Right cardiac atrium (tissue), 5 donors: ENCODE results near the gene FOXP1. TPM values are rescaled to one million over a fixed set of nuclear protein-coding genes. Genes with fewer than 3 reads are reported as not detected.
A peak's percentile ranks its signal among the peaks of the same experiment; 100 is the strongest.

ENCODE experiments used
- ATAC-seq, 2 donors: fragments of 200-7000 bp; cut with Tn5 transposase; one replicate each; pipeline versions ENCODE4 v1.8.0 to v1.9.1; 2020; ENCODE audit warnings: moderate library complexity in 2 of 2, mild to moderate bottlenecking in 1 of 2
- DNase-seq, 3 donors: peaks; one replicate each; pipeline ENCODE4 v3.0.0-alpha.2; 2020
- H3K27ac ChIP-seq: one replicate; pipeline ENCODE4 v1.5.1; 2013; ENCODE audit warnings: mild to moderate bottlenecking, low read length, control low read depth, moderate library complexity
- H3K27me3 ChIP-seq: one replicate; pipeline ENCODE4 v1.6.1; 2013; ENCODE audit not compliant: control insufficient read depth, insufficient read depth
- H3K4me1 ChIP-seq: one replicate; pipeline ENCODE4 v1.6.1; 2013; ENCODE audit warnings: low read length; ENCODE audit not compliant: control insufficient read depth, insufficient read depth
- H3K4me3 ChIP-seq: one replicate; pipeline ENCODE4 v1.5.1; 2013; ENCODE audit warnings: low read length, control low read depth
- H3K9me3 ChIP-seq: one replicate; pipeline ENCODE4 v1.6.1; 2013; ENCODE audit warnings: low read length; ENCODE audit not compliant: control insufficient read depth
- WGBS: extraction: QIAGEN DNeasy Blood & Tissue Kit; methylation state at CpG from one replicate; pipeline ENCODE4 v1.1.7; 2013; 5-methylcytosine and 5-hydroxymethylcytosine counted together
- intact Hi-C, 4 donors: fragments of 100-400 bp; cut with DNase I; formaldehyde crosslinking; loops; one replicate each; pipeline versions ENCODE4 v1.11.0 to v1.14.0; 2022 to 2023
- polyA plus RNA-seq: library from polyadenylated mRNA; stranded (reverse); fragments of 200-250 nt; gene quantifications from one replicate; pipeline ENCODE4 v1.2.3, GENCODE V29; 2013
- total RNA-seq, 4 donors: library from RNA; stranded (reverse); fragmentation: NEBNext Ultra II Directional; extraction: Animal tissue kit (Norgen Biotek cat#: 25700); gene quantifications; one replicate each; pipeline ENCODE4 v1.2.1, GENCODE V29; 2021
- donor health status: healthy with polysubstance abuse.
- donor health status: DM: no; HTN: yes; CAD: no.
- donor health status: DM: no; HTN: no; CAD: no.
- donor health status: DM: no; HTN: yes; CAD: no; lungs with severe emphysema.
- donor health status: DM: yes; HTN: yes; CAD: no.

The FOXP1 gene
- total and polyA plus RNA-seq, 5 donors, result 13.6 to 63.4 (median 57.4) TPM

GRCh38 chr3:71587958-71588357, 4.4 kb upstream of the FOXP1 start:
- intact Hi-C loops, result loop anchor here in 1 of 4 donors (5.0 to 10.0 kb wide), 3 partner anchors 513 to 1036 kb away; no protein-coding TSS in a partner anchor
- H3K27ac ChIP-seq, result no peak overlapping the region

DNA sequence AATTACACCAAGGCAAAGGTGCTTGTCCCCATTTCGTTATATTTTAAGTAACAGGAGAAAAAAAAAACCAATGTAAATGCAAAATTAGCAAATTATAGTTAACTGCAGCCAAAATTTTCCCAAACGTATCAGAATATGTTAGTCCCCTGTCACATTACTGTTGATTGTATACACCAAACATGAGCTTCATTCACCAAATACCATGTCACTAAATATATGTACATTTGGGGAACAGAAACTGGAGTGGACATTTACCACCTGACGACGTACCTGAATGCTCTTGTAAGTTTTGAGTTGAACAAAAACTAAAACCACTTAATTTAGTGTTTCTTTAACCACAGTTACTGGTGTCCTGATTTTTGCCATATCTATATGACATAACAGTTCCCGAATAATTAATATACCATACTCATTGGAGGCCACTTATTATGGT, 3.3 kb upstream of the FOXP1 start:
- ATAC-seq, result no peak
- H3K9me3 ChIP-seq, result no peaks in the 10 kb centered on the region
- no peak for DNase-seq
- H3K4me1 ChIP-seq, result no peaks in the 10 kb centered on the region
- intact Hi-C loops, result loop anchor here in 1 of 4 donors (5.0 to 10.0 kb wide), 3 partner anchors 512 to 1035 kb away; no protein-coding TSS in a partner anchor
- no peaks in the 10 kb centered on the region for H3K27me3 ChIP-seq
- no peak overlapping the region for H3K27ac ChIP-seq
- WGBS, result 39% methylated on average over 5 of the region's 5 CpGs
- H3K4me3 ChIP-seq, result no peak overlapping the region

More at GRCh38 chr3:71587958-71588357, 4.4 kb upstream of the FOXP1 start:
- no peak overlapping the region for H3K4me3 ChIP-seq
- no peak for ATAC-seq
- H3K9me3 ChIP-seq, result no peaks in the 10 kb centered on the region
- no peak for DNase-seq
- no peaks in the 10 kb centered on the region for H3K4me1 ChIP-seq
- 81% methylated on average over 3 of the region's 3 CpGs for WGBS
- no peaks in the 10 kb centered on the region for H3K27me3 ChIP-seq

DNA sequence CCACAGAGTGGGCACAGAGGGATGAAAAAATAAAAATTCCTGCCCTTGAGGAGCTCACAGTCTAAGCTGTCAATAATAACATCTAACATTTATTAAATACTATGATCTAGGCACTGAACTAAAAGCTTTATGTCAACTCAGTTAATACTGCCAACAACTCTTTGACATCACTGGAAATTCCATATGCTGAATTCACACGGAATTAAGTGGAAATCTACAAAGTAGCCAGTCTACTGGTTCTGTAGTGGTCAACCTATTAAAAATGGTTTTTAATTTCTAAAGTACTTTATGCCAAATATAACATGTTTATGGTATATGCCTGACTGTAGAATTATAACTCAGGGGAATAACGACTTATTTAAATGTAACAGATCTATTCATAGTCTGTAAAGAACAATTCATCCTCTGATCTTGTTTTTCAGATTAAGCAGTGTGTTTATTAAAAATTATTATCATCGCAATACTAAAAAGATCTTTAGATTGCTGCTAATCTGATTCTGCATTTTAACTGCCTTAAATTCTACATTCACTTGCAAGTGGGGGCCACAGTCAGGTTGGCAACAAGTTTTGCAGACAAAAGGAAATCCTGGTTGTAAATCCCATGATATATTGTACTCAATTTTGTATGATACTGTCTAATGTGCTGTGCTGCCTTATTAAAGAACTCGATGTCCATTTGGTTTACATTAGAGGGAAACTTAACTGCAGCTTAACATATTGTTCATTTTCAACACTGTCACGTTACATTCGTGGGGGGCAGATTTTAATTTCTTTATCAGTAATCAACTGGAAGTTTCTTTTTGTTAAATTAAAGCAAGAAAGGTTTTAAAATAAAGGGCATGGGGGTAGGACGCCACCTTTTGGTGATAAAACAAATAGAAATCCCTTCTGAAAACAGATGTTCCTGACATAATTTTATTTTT, 2.6 kb upstream of the FOXP1 start:
- Histone ChIP-seq H3K27me3 (no peaks in the 10 kb centered on the region), H3K9me3 (no peaks in the 10 kb centered on the region), H3K27ac (no peak overlapping the region), H3K4me3 (no peak overlapping the region), H3K4me1 (no peaks in the 10 kb centered on the region)
- ATAC-seq, result no peak
- intact Hi-C loops, result loop anchor here in 1 of 4 donors (5.0 to 10.0 kb wide), 3 partner anchors 511 to 1034 kb away; no protein-coding TSS in a partner anchor
- WGBS, result 25% methylated on average over 7 of the region's 7 CpGs
- no peak for DNase-seq

GRCh38 chr3:71585131-71585530, 1.6 kb upstream of the FOXP1 start:
- DNase-seq, result no peak
- no peaks in the 10 kb centered on the region for H3K4me1 ChIP-seq
- WGBS, result 41% methylated on average over 5 of the region's 5 CpGs
- H3K9me3 ChIP-seq, result no peaks in the 10 kb centered on the region
- intact Hi-C loops, result loop anchor here in 1 of 4 donors (5.0 to 10.0 kb wide), 3 partner anchors 510 to 1033 kb away; no protein-coding TSS in a partner anchor
- no peak for ATAC-seq
- peak overlapping the region; percentile 85 for H3K4me3 ChIP-seq
- no peaks in the 10 kb centered on the region for H3K27me3 ChIP-seq
- no peak overlapping the region for H3K27ac ChIP-seq

DNA sequence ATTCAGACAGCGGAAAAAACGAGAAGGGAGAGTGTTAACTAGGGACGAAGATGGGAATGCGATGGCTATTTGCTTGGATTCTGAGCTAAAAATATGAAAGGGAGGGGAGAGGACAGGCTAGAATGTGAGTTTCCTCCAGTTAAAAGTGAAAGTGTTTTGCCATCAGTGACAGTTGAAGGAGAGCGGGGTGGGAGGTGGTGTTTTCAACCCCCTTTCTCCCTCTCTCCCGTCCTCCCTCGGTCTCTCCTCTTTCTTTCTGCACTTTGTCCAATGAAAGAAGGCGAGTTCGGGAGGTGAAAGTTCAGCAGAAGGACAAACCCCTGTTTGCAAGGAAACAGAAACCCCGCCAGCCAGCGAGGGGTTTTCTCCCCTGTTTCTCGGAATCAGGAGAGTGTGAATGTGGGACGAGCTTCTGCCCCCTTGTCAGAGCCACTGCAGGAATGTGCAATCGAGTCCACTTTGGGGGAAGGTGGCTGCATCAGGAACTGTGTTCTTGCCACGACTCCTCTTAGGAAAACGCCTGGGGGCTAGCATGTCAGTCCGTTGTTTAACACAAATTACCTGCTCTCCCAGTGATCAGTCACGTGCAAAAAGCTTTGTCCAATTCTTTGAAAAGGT, 975 bp upstream of the FOXP1 start:
- intact Hi-C loops, result loop anchor here in 2 of 4 donors (5.0 to 10.0 kb wide), 6 partner anchors 277 to 1032 kb away; no protein-coding TSS in a partner anchor
- ATAC-seq (peak; percentile 32 to 44), DNase-seq (peak; percentile 23 to 67 (median 61))
- no peaks in the 10 kb centered on the region for H3K4me1 ChIP-seq
- H3K9me3 ChIP-seq, result no peaks in the 10 kb centered on the region
- H3K4me3 ChIP-seq, result peak overlapping the region; percentile 85
- H3K27me3 ChIP-seq, result no peaks in the 10 kb centered on the region
- peak overlapping the region; percentile 98 for H3K27ac ChIP-seq
- 1% methylated on average over 18 of the region's 18 CpGs for WGBS

DNA sequence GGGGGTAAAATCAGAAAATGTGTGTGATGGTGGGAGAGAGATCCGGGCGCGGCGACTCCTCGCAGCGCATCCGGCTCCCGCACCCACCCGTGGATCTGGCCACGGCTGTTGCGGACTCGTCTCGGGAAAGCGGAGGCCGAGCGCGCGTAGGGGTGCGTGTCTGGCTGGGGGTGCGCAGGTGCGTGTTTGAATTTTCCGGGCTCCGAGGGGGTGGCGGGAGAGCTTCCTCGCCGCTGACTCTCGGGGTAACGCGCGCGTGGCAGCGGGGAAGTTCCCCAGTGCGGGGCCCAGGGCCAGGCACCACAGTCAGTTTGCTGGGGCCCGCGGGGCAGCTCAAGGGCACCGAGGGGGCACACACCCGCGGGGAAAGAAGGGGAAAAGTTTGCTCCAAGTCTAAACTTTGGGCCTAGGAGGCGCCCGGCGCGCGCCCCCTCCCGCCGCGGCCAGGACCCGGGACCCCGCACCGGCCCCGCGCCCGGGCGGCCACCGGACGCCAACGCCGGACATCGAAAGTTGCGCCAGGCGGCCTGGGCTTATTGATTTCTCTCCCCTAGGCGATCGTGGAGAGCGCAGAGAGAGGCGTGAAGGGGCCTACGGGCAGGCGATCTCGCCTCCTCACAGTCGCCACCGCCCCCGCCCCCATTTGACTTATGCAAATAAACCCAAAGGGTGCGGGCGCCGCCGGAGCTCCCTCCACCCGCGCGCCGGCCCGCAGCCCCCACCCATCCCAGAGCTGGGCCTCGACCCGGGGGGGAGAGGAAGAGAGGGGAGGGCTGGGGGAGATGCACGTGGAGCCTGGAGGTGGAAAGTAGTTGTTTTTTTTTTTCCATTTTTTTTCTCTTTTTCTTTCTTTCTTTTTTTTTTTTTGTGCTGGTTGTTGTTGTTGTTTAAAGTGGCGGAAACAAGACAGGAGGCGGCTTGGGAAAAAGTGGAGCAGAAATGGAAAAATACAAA, 639 bp downstream of the FOXP1 start:
- ATAC-seq (peak; percentile 54 to 66), DNase-seq (peak; percentile 78 to 92 (median 92))
- no peaks in the 10 kb centered on the region for H3K4me1 ChIP-seq
- H3K27ac ChIP-seq, result peak overlapping the region; percentile 98
- H3K4me3 ChIP-seq, result peak overlapping the region; percentile 85
- intact Hi-C loops, result loop anchor here in 2 of 4 donors (5.0 to 10.0 kb wide), 5 partner anchors 276 to 578 kb away; no protein-coding TSS in a partner anchor
- H3K27me3 ChIP-seq, result no peaks in the 10 kb centered on the region
- H3K9me3 ChIP-seq, result no peaks in the 10 kb centered on the region
- under 1% methylated on average over 84 of the region's 84 CpGs for WGBS

GRCh38 chr3:71582036-71582611, 1.4 kb downstream of the FOXP1 start:
- Histone ChIP-seq H3K27ac (peak overlapping the region; percentile 32), H3K27me3 (no peaks in the 10 kb centered on the region), H3K9me3 (no peaks in the 10 kb centered on the region), H3K4me3 (peak overlapping the region; percentile 85), H3K4me1 (no peaks in the 10 kb centered on the region)
- DNase-seq (peak; percentile 65 to 86 (median 85)), ATAC-seq (peak; percentile 46 to 47)
- under 1% methylated on average over 59 of the region's 59 CpGs for WGBS
- intact Hi-C loops, result loop anchor here in 2 of 4 donors (5.0 to 10.0 kb wide), 5 partner anchors 275 to 577 kb away; no protein-coding TSS in a partner anchor

DNA sequence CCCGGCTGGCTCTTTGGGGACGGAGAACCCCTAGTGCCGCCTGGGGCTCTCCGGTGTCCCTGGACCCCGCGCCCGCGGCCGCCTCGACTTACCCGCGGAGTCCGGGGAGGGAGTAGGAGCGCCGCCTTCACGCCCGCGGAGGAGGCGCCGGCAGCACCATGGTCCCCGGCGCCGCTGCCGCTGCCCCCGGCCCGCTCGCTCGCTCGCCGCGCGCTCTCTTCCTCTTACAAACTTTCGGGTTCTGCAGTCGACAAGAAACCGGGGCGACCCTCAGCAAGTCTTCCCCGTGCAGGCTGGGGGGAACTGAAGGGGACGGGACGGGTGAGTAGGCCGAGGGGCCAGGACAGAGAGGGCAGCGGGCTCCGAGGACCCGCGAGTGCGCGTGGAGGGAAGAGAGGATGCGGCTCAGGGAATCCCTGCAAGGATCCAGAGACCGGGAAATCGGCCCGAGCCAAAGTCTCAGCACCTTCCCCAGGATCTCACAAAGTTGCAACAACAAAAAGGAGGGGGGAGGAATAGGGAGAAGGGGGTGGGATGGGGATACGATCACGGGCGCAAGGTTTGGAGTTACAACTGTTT, 2.0 kb downstream of the FOXP1 start:
- no peaks in the 10 kb centered on the region for H3K9me3 ChIP-seq
- H3K4me1 ChIP-seq, result no peaks in the 10 kb centered on the region
- ATAC-seq (peak; percentile 24 to 31), DNase-seq (peak; percentile 40 to 76 (median 69))
- intact Hi-C loops, result loop anchor here in 2 of 4 donors (5.0 to 10.0 kb wide), 5 partner anchors 274 to 577 kb away; no protein-coding TSS in a partner anchor
- under 1% methylated on average over 53 of the region's 53 CpGs for WGBS
- peak overlapping the region; percentile 32 for H3K27ac ChIP-seq
- H3K4me3 ChIP-seq, result peak overlapping the region; percentile 85
- no peaks in the 10 kb centered on the region for H3K27me3 ChIP-seq

DNA sequence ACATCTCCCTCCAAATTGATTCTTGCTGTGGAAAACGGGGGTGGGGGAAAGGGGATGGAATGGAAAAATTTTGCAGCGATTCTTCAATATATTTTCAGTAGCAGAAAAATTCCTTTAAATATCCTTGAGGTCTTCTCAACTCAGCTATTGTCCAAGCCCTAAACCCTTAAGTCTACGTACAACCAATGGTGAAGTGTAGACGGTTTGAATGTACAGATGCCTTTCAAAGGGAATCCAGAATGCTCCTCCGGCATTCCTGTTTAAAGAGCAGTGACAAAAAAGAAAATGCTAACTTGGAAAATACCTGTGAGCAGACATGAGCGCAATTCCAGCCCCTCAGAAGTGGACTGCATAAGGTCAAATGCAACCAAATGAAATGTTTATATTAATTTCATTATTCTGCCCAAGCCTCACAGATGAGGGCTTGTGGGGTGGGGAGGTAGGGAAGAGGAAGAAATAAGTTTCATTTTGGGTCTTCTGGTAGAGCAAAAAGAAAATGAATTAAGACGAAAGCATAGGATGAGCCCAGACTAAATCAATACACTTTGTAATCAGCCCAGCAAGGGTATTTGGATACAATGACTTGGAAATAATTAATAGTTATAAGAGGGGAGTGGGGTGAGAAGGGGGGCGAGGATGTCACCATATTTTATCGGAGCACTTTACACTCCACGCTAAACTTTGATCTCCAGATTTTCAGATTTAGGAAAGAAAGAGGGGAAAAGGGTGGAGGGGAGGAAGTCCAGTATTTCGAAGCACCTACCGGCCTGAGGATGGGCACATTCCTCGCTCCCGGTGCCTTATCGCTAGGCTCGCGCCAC, 2.7 kb downstream of the FOXP1 start:
- 30% methylated on average over 17 of the region's 17 CpGs for WGBS
- Histone ChIP-seq H3K4me1 (no peaks in the 10 kb centered on the region), H3K9me3 (no peaks in the 10 kb centered on the region), H3K27ac (peak overlapping the region; percentile 32), H3K27me3 (no peaks in the 10 kb centered on the region), H3K4me3 (peak overlapping the region; percentile 85)
- no peak for ATAC-seq
- intact Hi-C loops, result loop anchor here in 2 of 4 donors (5.0 to 10.0 kb wide), 5 partner anchors 274 to 576 kb away; no protein-coding TSS in a partner anchor
- no peak for DNase-seq
